Esophagus (tissue), 2 donors: Measurements from ENCODE around the gene CACNG5. TPM values are rescaled to one million over a fixed set of nuclear protein-coding genes. Genes with fewer than 3 reads are reported as not detected.

ENCODE experiments used
- H3K27ac ChIP-seq, 2 donors: one replicate each; pipeline ENCODE4 v1.5.1; 2013; ENCODE audit warnings: low read depth in 2 of 2, mild to moderate bottlenecking in 2 of 2, inconsistent platforms in 1 of 2, low read length in 1 of 2, moderate library complexity in 1 of 2
- H3K27me3 ChIP-seq, 2 donors: one replicate each; pipeline ENCODE4 v1.6.1; 2013; ENCODE audit warnings: low read length in 2 of 2, control low read depth in 1 of 2, mild to moderate bottlenecking in 1 of 2; ENCODE audit not compliant: insufficient read depth in 2 of 2, control insufficient read depth in 1 of 2
- H3K36me3 ChIP-seq, 2 donors: one replicate each; pipeline ENCODE4 v1.6.1; 2013; ENCODE audit warnings: low read length in 1 of 2; ENCODE audit not compliant: control insufficient read depth in 2 of 2, insufficient read depth in 2 of 2
- H3K4me1 ChIP-seq, 2 donors: one replicate each; pipeline ENCODE4 v1.6.1; 2013; ENCODE audit warnings: low read length in 1 of 2; ENCODE audit not compliant: control insufficient read depth in 2 of 2, insufficient read depth in 2 of 2
- H3K4me3 ChIP-seq, 2 donors: one replicate each; pipeline ENCODE4 v1.5.1; 2013; ENCODE audit warnings: low read length in 2 of 2, mild to moderate bottlenecking in 2 of 2, low read depth in 1 of 2, moderate library complexity in 1 of 2
- H3K9me3 ChIP-seq, 2 donors: one replicate each; pipeline ENCODE4 v1.6.1; 2013; ENCODE audit warnings: mild to moderate bottlenecking in 2 of 2, low read depth in 1 of 2, low read length in 1 of 2, moderate library complexity in 1 of 2; ENCODE audit not compliant: control insufficient read depth in 2 of 2, insufficient read depth in 1 of 2
- WGBS, 2 donors: extraction: QIAGEN DNeasy Blood & Tissue Kit; methylation state at CpG; one replicate each; pipeline ENCODE4 v1.1.7; 2013; 5-methylcytosine and 5-hydroxymethylcytosine counted together
- polyA plus RNA-seq, 2 donors: library from polyadenylated mRNA; stranded (reverse); fragments of 200-250 nt; gene quantifications; one replicate each; pipeline ENCODE4 v1.2.3, GENCODE V29; 2013
- donor health status: healthy with polysubstance abuse.
- donor health status: Bipolar disorder and iron deficiency.

Gene CACNG5, protein sequence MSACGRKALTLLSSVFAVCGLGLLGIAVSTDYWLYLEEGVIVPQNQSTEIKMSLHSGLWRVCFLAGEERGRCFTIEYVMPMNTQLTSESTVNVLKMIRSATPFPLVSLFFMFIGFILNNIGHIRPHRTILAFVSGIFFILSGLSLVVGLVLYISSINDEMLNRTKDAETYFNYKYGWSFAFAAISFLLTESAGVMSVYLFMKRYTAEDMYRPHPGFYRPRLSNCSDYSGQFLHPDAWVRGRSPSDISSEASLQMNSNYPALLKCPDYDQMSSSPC
- polyA plus RNA-seq: not detected

DNA sequence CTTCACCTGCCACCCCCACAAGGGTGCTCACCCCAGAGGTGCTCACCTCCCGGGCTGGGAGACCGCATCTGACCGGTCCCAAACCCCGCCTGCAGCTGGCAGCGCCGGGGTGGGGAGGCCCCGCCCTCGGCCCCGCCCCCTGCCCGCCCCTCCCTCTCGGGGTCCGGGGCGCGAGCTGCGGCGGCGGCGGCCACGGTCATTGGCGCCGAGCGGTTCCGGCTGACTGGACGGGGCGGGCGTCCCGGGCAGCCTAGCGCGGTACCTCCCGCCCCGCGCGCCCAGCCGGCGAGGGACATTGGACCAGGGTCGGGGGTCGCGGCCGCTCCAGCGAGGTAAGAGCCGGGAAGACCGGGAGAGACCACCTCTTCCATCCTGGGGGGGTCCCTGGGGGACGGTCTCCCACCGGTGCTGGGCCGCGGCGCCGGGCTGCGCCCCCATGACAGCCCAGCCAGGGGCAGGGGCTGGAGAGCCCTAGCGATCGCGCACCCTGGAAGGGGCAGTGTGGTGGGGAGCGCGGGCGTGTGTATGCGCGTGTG, at the start of gene CACNG5:
TSS of gene CACNG5 (plus strand) at position 199 of the 536 bp plus-strand sequence. CDS start 42,216 bp downstream, outside the sequence.
- Histone ChIP-seq H3K36me3 (no peaks in the 10 kb centered on the region), H3K4me3 (no peak within 1 kb of the TSS), H3K4me1 (no peaks in the 10 kb centered on the region), H3K27ac (no peak within 1 kb of the TSS), H3K9me3 (no peaks in the 10 kb centered on the region), H3K27me3 (peaks cover 0 to 13% of the 10 kb centered on the region in 2 donors)
- WGBS, 2 donors: 6% methylated on average over 48 to 57 of the region's 57 CpGs

DNA sequence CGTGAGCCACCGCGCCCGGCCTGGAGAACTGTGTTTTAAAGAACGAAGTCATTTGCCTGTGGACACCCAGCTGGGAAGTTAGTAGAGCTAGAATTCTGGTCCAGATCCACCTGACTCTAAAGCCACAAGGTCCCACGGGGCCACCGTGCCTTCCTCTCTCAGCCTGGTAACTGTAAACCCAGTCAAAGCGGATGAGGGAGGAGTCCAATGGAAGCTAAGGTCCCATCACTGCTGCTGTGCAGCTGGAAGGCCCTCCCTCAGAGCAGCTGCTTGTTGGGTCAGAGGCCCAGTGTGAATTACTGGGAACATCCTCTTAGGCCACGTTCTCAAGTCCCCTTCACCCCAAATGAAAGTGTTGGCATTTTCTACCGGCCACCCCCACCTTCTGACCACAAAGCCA, 48.8 kb upstream of the CACNG5 start:
- H3K27me3 ChIP-seq: no peaks in the 10 kb centered on the region
- H3K4me3 ChIP-seq: no peak overlapping the region
- H3K36me3 ChIP-seq: peaks cover 0 to 3% of the 10 kb centered on the region in 2 donors
- H3K27ac ChIP-seq: no peak overlapping the region
- H3K4me1 ChIP-seq: no peaks in the 10 kb centered on the region
- WGBS, 2 donors: 88 to 89% methylated on average over 10 of the region's 10 CpGs
- H3K9me3 ChIP-seq: no peaks in the 10 kb centered on the region

DNA sequence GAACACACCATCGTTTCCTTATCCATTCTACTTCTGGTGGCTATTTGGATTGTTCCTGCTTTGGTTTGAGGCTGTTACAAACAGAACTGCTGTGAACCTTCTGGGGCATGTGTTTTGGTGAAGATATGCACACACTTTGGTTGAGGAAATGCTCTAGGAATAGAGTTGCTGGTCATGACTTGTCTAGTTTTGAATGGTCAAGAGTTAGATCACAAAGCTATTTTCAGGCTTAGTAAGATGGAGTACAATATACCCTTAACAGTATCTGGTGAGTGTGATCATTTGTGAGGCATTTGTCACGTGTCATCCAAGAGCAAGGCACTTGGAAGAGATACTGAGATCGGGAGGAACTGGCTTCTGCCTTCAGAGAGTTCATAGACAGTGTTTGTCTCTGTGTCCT, 47.0 kb upstream of the CACNG5 start:
- no peaks in the 10 kb centered on the region for H3K27me3 ChIP-seq
- H3K9me3 ChIP-seq: no peaks in the 10 kb centered on the region
- no peak overlapping the region for H3K27ac ChIP-seq
- H3K4me1 ChIP-seq: no peaks in the 10 kb centered on the region
- no peak overlapping the region for H3K4me3 ChIP-seq
- 75 to 77% methylated on average over 3 of the region's 3 CpGs for whole genome bisulfite sequencing, 2 donors
- peaks cover 0 to 7% of the 10 kb centered on the region in 2 donors for H3K36me3 ChIP-seq

DNA sequence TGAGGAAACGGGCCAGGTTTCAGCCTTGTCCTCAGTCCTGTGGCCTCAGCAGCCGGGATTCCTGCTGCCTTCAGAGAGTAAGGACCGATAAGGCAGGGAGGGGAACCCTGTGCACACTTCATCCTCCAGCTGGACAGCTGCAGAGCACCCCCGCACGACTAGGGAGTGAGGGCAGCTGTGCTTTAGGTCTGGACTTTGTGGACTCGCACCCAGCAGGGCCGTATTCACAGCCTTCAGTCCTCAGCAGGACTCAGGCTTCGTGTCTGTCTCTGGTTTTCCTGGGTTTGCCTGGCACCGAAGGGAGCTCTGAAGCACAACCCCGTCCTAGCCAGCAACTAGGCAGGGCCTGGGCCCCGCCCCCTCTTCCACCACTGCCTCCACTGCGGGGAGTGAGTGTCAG, 45.8 kb upstream of the CACNG5 start:
- Histone ChIP-seq H3K27ac (no peak overlapping the region), H3K4me3 (no peak overlapping the region), H3K9me3 (no peaks in the 10 kb centered on the region), H3K4me1 (no peaks in the 10 kb centered on the region), H3K27me3 (no peaks in the 10 kb centered on the region), H3K36me3 (peaks cover 0 to 7% of the 10 kb centered on the region in 2 donors)
- 81 to 93% methylated on average over 12 of the region's 12 CpGs for WGBS, 2 donors

DNA sequence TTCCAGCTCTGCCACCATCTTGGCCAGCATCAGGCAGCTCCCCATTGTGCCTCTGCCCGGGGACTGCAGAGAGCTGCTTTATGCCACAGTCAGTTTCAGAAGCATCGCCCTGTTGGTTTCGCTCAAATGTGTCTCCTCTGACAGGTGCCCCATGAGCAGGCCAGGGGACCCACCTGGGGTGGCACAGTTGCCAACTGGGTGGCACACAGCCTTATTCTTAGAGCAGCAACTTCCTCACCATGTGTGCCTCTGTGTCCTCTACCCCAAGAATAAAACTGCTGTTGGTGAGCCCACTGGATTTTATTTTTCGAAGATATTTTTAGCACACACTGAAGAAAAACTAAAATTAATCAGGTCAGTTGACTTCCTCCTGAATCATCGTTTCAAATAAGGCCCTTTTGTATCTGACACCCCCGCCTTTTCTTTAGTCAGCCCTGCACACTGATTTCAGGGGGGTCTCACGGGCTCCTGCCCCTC, 44.9 kb upstream of the CACNG5 start:
- H3K27ac ChIP-seq: no peak overlapping the region
- H3K4me3 ChIP-seq: no peak overlapping the region
- peaks cover 0 to 7% of the 10 kb centered on the region in 2 donors for H3K36me3 ChIP-seq
- H3K27me3 ChIP-seq: no peaks in the 10 kb centered on the region
- H3K9me3 ChIP-seq: no peaks in the 10 kb centered on the region
- no peaks in the 10 kb centered on the region for H3K4me1 ChIP-seq
- 76 to 84% methylated on average over 7 of the region's 7 CpGs for WGBS, 2 donors

DNA sequence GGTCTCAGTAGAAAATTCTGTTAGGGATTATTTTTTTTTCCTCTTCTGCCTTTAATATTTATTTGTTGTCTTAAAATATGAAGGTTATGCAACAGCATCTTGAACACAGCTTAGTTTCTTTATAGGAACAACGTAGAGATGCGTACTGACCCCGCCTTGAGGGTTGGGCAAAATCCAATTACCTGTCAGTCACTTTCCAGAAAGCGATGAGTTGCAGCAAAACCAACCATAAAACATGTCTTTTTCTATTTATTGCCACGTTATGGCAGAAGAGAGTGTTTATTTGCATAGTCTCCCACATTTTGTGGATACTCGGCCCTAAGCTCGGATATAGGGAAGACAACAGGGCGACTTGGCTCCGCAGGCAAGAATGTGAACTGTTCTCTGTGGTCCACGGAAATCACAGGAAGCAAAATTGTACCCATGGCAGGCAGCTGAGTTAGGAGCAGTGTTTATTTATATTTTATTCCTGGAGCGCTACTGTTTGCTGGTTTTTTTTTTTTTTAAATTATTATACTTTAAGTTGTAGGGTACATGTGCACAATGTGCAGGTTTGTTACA, 44.3 kb upstream of the CACNG5 start:
- Histone ChIP-seq H3K4me3 (no peak overlapping the region), H3K9me3 (no peaks in the 10 kb centered on the region), H3K27me3 (no peaks in the 10 kb centered on the region), H3K4me1 (no peaks in the 10 kb centered on the region), H3K36me3 (peaks cover 0 to 7% of the 10 kb centered on the region in 2 donors), H3K27ac (no peak overlapping the region)
- 85 to 87% methylated on average over 11 of the region's 11 CpGs for WGBS, 2 donors

DNA sequence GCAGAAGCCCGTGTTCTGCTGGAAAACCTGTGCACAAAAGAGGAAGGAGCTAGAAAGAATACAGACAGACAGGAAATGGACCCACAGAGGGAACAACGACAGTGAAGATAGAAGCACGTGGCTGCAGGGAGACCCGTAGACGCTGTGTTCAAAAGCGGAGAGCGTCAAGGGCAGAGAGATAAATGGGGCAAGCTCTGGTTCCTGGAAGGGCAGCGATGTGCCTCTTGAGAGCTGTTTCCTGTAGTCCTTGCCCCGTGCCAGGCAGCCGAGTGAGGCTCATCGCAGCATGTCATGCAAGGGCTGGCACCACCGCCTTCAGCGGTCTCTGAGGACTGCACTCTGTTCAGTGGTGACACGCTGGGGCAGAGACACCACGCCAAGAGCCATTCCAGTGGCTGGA, 43.6 kb upstream of the CACNG5 start:
- H3K27ac ChIP-seq: no peak overlapping the region
- WGBS, 2 donors: 65 to 69% methylated on average over 15 of the region's 15 CpGs
- H3K9me3 ChIP-seq: no peaks in the 10 kb centered on the region
- no peaks in the 10 kb centered on the region for H3K27me3 ChIP-seq
- no peak overlapping the region for H3K4me3 ChIP-seq
- H3K4me1 ChIP-seq: no peaks in the 10 kb centered on the region
- peaks cover 0 to 7% of the 10 kb centered on the region in 2 donors for H3K36me3 ChIP-seq

DNA sequence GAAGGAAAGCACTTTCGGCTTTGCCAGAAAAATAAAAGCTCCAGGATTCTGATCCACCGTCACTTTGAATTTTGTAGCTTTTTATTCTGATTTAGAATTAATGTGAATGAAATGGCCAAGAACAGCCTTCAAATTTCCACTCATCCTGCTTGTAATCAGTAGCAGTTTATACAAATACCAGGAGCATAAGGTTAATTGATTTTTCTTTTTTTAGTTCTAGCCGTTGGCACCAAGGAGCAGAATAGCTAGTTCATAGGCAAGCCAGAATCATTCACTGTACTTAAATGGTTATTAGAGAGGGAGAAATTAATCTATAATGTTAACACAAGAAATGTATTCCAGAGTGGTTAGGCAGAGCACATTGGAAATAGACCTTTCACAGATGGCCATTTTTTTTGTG, 41.1 kb upstream of the CACNG5 start:
- WGBS, 2 donors: 71 to 84% methylated on average over 3 of the region's 3 CpGs
- Histone ChIP-seq H3K36me3 (peaks cover 0 to 4% of the 10 kb centered on the region in 2 donors), H3K9me3 (no peaks in the 10 kb centered on the region), H3K4me1 (no peaks in the 10 kb centered on the region), H3K4me3 (no peak overlapping the region), H3K27me3 (no peaks in the 10 kb centered on the region), H3K27ac (no peak overlapping the region)

DNA sequence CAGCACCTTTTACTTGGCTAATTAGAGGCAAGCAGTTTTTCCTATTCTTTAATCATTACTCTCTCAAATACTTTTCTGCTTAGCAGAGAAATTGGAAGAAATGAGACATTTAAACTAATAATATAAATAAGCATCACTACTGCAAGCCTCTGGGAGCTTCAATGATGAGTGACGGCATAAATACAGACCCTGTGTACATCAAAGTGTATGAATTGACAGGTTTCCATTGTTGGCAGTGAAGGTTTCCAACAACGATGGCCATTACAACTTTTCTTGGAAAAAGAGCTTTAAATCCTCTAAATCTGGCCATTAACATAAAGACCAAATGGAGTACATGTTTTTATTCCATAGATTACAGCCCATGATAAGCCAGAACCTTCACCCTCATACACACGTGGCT, 39.4 kb upstream of the CACNG5 start:
- 90% methylated on average over 3 of the region's 3 CpGs for WGBS, 2 donors
- Histone ChIP-seq H3K36me3 (peaks cover 0 to 4% of the 10 kb centered on the region in 2 donors), H3K4me3 (no peak overlapping the region), H3K9me3 (no peaks in the 10 kb centered on the region), H3K4me1 (no peaks in the 10 kb centered on the region), H3K27me3 (no peaks in the 10 kb centered on the region), H3K27ac (no peak overlapping the region)
